Measurements from ENCODE around the gene PIK3R3.

- no peak for TF ChIP-seq CTCF (IDR thresholded peaks at IDR 0.05; ENCODE audit: low read length)
- TF ChIP-seq EZH2 (IDR thresholded peaks at IDR 0.05; ENCODE audit: borderline replicate concordance, low read length) = no peak
These were observed 33.2 kb downstream of the PIK3R3 start for GRCh38 chr1:46099215-46099614.

Data from OCI-LY1 (cell line).